Hematopoietic multipotent progenitor cell treated with erythropoietin and hydrocortisone succinate and interleukin-3 and kit ligand, for 8 days (in vitro differentiated cells): Measurements from ENCODE around the gene TCHP.
"Not testable (repeated sequence)": the region's sequence is repeated elsewhere in the genome, so short reads cannot be mapped to it uniquely, and the experiment has no call there.

ENCODE experiments used
- DNase-seq: peaks from one replicate; pipeline ENCODE4 v3.0.0-alpha.2; 2015

TCHP gene

GRCh38 chr12:109910969-109911348 lies 10.9 kb downstream of the TCHP start:
- peak; percentile 45 for DNase-seq

GRCh38 chr12:109912855-109913321 lies 12.8 kb downstream of the TCHP start:
- no peak for DNase-seq

- DNase-seq = no peak
Measured at GRCh38 chr12:109914461-109914860, 14.4 kb downstream of the TCHP start.

- DNase-seq = no peak
Measured at GRCh38 chr12:109915171-109916040, 15.3 kb downstream of the TCHP start.

- DNase-seq = no peak
Measured at GRCh38 chr12:109916045-109916444, 16.0 kb downstream of the TCHP start.

GRCh38 chr12:109919456-109919855 lies 19.4 kb downstream of the TCHP start:
- DNase-seq = no peak

GRCh38 chr12:109920261-109920780 lies 20.2 kb downstream of the TCHP start:
- no peak for DNase-seq

GRCh38 chr12:109921982-109922381 lies 21.9 kb downstream of the TCHP start:
- DNase-seq = no peak

GRCh38 chr12:109923038-109923437 lies 23.0 kb downstream of the TCHP start:
- DNase-seq = no peak

- no peak for DNase-seq
Measured at GRCh38 chr12:109923481-109924245, 23.6 kb downstream of the TCHP start.

- no peak for DNase-seq
Measured at GRCh38 chr12:109925185-109925840, 25.2 kb downstream of the TCHP start.

- DNase-seq = no peak
Measured at GRCh38 chr12:109926016-109926415, 25.9 kb downstream of the TCHP start.

GRCh38 chr12:109926488-109927210 lies 26.6 kb downstream of the TCHP start:
- no peak for DNase-seq

- DNase-seq = peak; percentile 56
Measured at GRCh38 chr12:109927622-109928021, 27.5 kb downstream of the TCHP start.

GRCh38 chr12:109928058-109928656 lies 28.1 kb downstream of the TCHP start:
- no peak for DNase-seq

- DNase-seq = not testable (repeated sequence)
Measured at GRCh38 chr12:109929326-109929725, 29.3 kb downstream of the TCHP start.

GRCh38 chr12:109930028-109930800 lies 30.1 kb downstream of the TCHP start:
- no peak for DNase-seq

GRCh38 chr12:109931143-109931542 lies 31.1 kb downstream of the TCHP start:
- no peak for DNase-seq

GRCh38 chr12:109932878-109933503 lies 32.9 kb downstream of the TCHP start:
- DNase-seq = no peak

GRCh38 chr12:109934026-109934425 lies 34.0 kb downstream of the TCHP start:
- no peak for DNase-seq

- no peak for DNase-seq
Measured at GRCh38 chr12:109937371-109937770, 37.3 kb downstream of the TCHP start.
